OCI-LY7 (cell line): ENCODE results near the gene HLF. TPM values are rescaled to one million over a fixed set of nuclear protein-coding genes. Genes with fewer than 3 reads are reported as not detected.

Source experiments
- BruUV-seq: library from RNA; stranded (reverse); fragments of 400-500 nt; replicated peaks from 2 replicates; lab custom pipeline; 2021; lab: Mats Ljungman, UMichigan
- CTCF ChIA-PET: fragments of 300-600 bp; sonication (Branson Sonifier 250); formaldehyde crosslinking; loops from one replicate; lab custom pipeline; 2022; ENCODE audit warnings: antibody characterized with exemption; ENCODE audit not compliant: unreplicated experiment; lab: Charles Lee
- POLR2A ChIA-PET: fragments of 300-600 bp; sonication (Branson Sonifier 250); formaldehyde crosslinking; loops from one replicate; lab custom pipeline; 2022; ENCODE audit warnings: antibody characterized with exemption; lab: Charles Lee
- DNase-seq: peaks from one replicate; pipeline ENCODE4 v3.0.0-alpha.2; 2015; ENCODE audit warnings: low spot score
- H2AFZ ChIP-seq: fragments of 200-600 bp; sonication (generic), shearing (Covaris generic); 2 replicates; pipeline ENCODE4 v1.6.1; 2014; ENCODE audit warnings: mild to moderate bottlenecking, antibody characterized with exemption, low read length, moderate library complexity
- H3K27ac ChIP-seq: fragments of 200-600 bp; sonication (generic); 2 replicates; pipeline ENCODE4 v1.5.1; 2014; ENCODE audit warnings: mixed run types, low read depth, mild to moderate bottlenecking, moderate library complexity, low read length, inconsistent platforms; ENCODE audit not compliant: poor library complexity, severe bottlenecking
- H3K36me3 ChIP-seq: fragments of 200-600 bp; sonication (generic); 2 replicates; pipeline ENCODE4 v1.6.1; 2014; ENCODE audit warnings: mild to moderate bottlenecking, antibody characterized with exemption, low read length, moderate library complexity, mixed read lengths; ENCODE audit not compliant: insufficient read depth
- H3K4me1 ChIP-seq: fragments of 200-600 bp; sonication (generic); 2 replicates; pipeline ENCODE4 v1.5.1; 2014; ENCODE audit warnings: mild to moderate bottlenecking, low read length; ENCODE audit not compliant: insufficient read depth, poor library complexity, severe bottlenecking
- H3K4me2 ChIP-seq: fragments of 200-600 bp; sonication (generic); 2 replicates; pipeline ENCODE4 v1.6.1; 2014; ENCODE audit warnings: mild to moderate bottlenecking, low read length
- H3K4me3 ChIP-seq: fragments of 200-600 bp; sonication (generic); 2 replicates; pipeline ENCODE4 v1.5.1; 2014; ENCODE audit warnings: mild to moderate bottlenecking, low read depth, low read length; ENCODE audit not compliant: poor library complexity, severe bottlenecking
- H3K79me2 ChIP-seq: fragments of 200-600 bp; sonication (generic); 2 replicates; pipeline ENCODE4 v1.6.1; 2016; ENCODE audit warnings: low read depth, mild to moderate bottlenecking, low read length, moderate library complexity, mixed read lengths; ENCODE audit not compliant: insufficient read depth
- H3K9me2 ChIP-seq: fragments of 200-600 bp; sonication (generic); 2 replicates; pipeline ENCODE4 v1.6.1; 2016; ENCODE audit warnings: mild to moderate bottlenecking, low read length, mixed read lengths; ENCODE audit not compliant: insufficient read depth
- H3K9me3 ChIP-seq: fragments of 200-600 bp; sonication (generic); 2 replicates; pipeline ENCODE4 v1.6.1; 2014; ENCODE audit warnings: mild to moderate bottlenecking, mixed run types, low read length, mixed read lengths
- H4K20me1 ChIP-seq: fragments of 200-600 bp; sonication (generic); 2 replicates; pipeline ENCODE4 v1.6.1; 2014; ENCODE audit warnings: mild to moderate bottlenecking, antibody characterized with exemption, low read length, moderate library complexity, mixed read lengths; ENCODE audit not compliant: insufficient read depth
- CTCF ChIP-seq: fragments of 200-600 bp; sonication (generic); conservative IDR thresholded peaks from 2 replicates; pipeline ENCODE4 v1.5.1; 2014; ENCODE audit warnings: mild to moderate bottlenecking, antibody characterized with exemption, low read length, moderate library complexity, mixed read lengths
- EZH2phosphoT487 ChIP-seq: fragments of 200-600 bp; sonication (generic); IDR thresholded peaks from 2 replicates; pipeline ENCODE4 v1.6.1; 2018; ENCODE audit warnings: low read depth, borderline replicate concordance, mild to moderate bottlenecking, mixed run types, antibody characterized with exemption, low read length, moderate library complexity, mixed read lengths
- intact Hi-C: fragments of 100-400 bp; cut with micrococcal nuclease; formaldehyde crosslinking; loops from one replicate; pipeline ENCODE4 v1.10.0; 2022; ENCODE audit not compliant: unreplicated experiment
- total RNA-seq, 2 experiments: library from RNA; depleted of rRNA in 1 of 2; stranded (reverse); fragments of >200 nt in 1 of 2; shearing (Covaris generic) in 1 of 2; gene quantifications; 2 replicates each; pipeline ENCODE4 v1.2.3, GENCODE V29; 2014 to 2022

Gene HLF
- total RNA-seq, 2 experiments from 2014 or later, result 0.13 TPM; not detected in 1

GRCh38 chr17:55265311-55266021 is 706 bp downstream of the HLF start:
- Histone ChIP-seq H3K9me3 (no peaks in the 10 kb centered on the region), H3K36me3 (no peaks in the 10 kb centered on the region), H3K9me2 (no peaks in the 10 kb centered on the region), H3K79me2 (no peaks in the 10 kb centered on the region), H3K4me1 (no peaks in the 10 kb centered on the region), H3K4me2 (no peak overlapping the region), H3K4me3 (no peak overlapping the region), H3K27ac (no peak overlapping the region), H4K20me1 (no peaks in the 10 kb centered on the region), H2AFZ (no peak overlapping the region)
- intact Hi-C loops, result no loop called here
- TF ChIP-seq CTCF, result no peak
- CTCF ChIA-PET, result no interaction called here
- no TSS peak for BruUV-seq
- DNase-seq, result no peak
- POLR2A ChIA-PET, result no interaction called here

- Histone ChIP-seq H4K20me1 (no peaks in the 10 kb centered on the region), H3K79me2 (no peaks in the 10 kb centered on the region), H2AFZ (no peak overlapping the region), H3K4me3 (no peak overlapping the region), H3K4me2 (no peak overlapping the region), H3K36me3 (no peaks in the 10 kb centered on the region), H3K9me3 (no peaks in the 10 kb centered on the region), H3K27ac (no peak overlapping the region), H3K4me1 (no peaks in the 10 kb centered on the region), H3K9me2 (no peaks in the 10 kb centered on the region)
- no peak for DNase-seq
- no peak for TF ChIP-seq CTCF
- TF ChIP-seq EZH2phosphoT487, result no peak
- no TSS peak for BruUV-seq
- POLR2A ChIA-PET, result interaction anchor here (0.6 kb wide), 1 partner anchor 31 kb away, joined by 3 read pairs; no protein-coding TSS in a partner anchor
- CTCF ChIA-PET, result no interaction called here
- intact Hi-C loops, result no loop called here
These were observed 1.5 kb downstream of the HLF start for GRCh38 chr17:55266051-55266957.
